ENCODE measurements around the gene NFATC2.

DNA sequence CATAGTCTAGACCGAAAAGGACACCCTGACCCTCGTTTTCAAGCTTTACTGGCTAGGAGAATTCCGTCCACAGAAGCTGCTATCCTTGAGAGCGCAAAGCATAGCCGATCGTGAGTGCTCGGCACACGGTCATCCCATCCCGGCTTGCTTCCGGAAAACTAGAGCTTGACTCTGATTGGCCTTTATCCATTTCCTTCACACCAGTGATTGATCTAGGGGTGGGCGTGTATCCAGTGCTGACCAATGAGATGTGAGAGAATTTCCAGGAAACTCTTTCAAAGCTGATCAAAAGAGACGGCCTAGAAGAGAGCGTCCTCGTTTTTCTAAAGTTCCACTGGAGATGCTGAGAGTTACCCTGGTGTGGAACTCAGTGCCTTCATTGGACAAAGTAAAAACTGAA is 41.0 kb upstream of the NFATC2 start:
- TF ChIP-seq, protein P1, sequence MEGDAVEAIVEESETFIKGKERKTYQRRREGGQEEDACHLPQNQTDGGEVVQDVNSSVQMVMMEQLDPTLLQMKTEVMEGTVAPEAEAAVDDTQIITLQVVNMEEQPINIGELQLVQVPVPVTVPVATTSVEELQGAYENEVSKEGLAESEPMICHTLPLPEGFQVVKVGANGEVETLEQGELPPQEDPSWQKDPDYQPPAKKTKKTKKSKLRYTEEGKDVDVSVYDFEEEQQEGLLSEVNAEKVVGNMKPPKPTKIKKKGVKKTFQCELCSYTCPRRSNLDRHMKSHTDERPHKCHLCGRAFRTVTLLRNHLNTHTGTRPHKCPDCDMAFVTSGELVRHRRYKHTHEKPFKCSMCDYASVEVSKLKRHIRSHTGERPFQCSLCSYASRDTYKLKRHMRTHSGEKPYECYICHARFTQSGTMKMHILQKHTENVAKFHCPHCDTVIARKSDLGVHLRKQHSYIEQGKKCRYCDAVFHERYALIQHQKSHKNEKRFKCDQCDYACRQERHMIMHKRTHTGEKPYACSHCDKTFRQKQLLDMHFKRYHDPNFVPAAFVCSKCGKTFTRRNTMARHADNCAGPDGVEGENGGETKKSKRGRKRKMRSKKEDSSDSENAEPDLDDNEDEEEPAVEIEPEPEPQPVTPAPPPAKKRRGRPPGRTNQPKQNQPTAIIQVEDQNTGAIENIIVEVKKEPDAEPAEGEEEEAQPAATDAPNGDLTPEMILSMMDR (IDR thresholded peaks at IDR 0.05; ENCODE audit: poor library complexity), result no peak
- TF ChIP-seq EZH2 (IDR thresholded peaks at IDR 0.05; ENCODE audit: borderline replicate concordance), result no peak
